Liver (tissue), 9 donors: ENCODE measurements around the gene PLA2G10. TPM values are rescaled to one million over a fixed set of nuclear protein-coding genes. Genes with fewer than 3 reads are reported as not detected.
"Not testable (repeated sequence)": the region's sequence is repeated elsewhere in the genome, so short reads cannot be mapped to it uniquely, and the experiment has no call there.

ENCODE experiments used
- DNase-seq: peaks from one replicate; pipeline ENCODE4 v3.0.0-alpha.2; 2017; ENCODE audit warnings: low spot score
- H3K27ac ChIP-seq, 2 donors: one replicate each; pipeline ENCODE4 v1.7.0; 2013; ENCODE audit warnings: inconsistent platforms in 2 of 2, low read length in 2 of 2, control low read depth in 1 of 2, low read depth in 1 of 2, mild to moderate bottlenecking in 1 of 2
- H3K27me3 ChIP-seq, 4 donors: one replicate each; pipeline versions ENCODE4 v1.6.1 to v1.7.0; 2013; ENCODE audit warnings: low read length in 3 of 4, inconsistent platforms in 1 of 4, mild to moderate bottlenecking in 1 of 4, moderate library complexity in 1 of 4; ENCODE audit not compliant: control insufficient read depth in 4 of 4, insufficient read depth in 4 of 4
- H3K36me3 ChIP-seq, 4 donors: one replicate each; pipeline versions ENCODE4 v1.6.1 to v1.7.0; 2013; ENCODE audit warnings: low read length in 3 of 4, mild to moderate bottlenecking in 3 of 4, low read depth in 1 of 4, moderate library complexity in 1 of 4; ENCODE audit not compliant: control insufficient read depth in 4 of 4, insufficient read depth in 3 of 4
- H3K4me1 ChIP-seq, 4 donors: one replicate each; pipeline versions ENCODE4 v1.6.1 to v1.7.0; 2013; ENCODE audit warnings: low read length in 3 of 4, mild to moderate bottlenecking in 3 of 4, moderate library complexity in 1 of 4; ENCODE audit not compliant: control insufficient read depth in 4 of 4, insufficient read depth in 4 of 4
- H3K4me3 ChIP-seq, 3 donors: one replicate each; pipeline versions ENCODE4 v1.6.1 to v1.7.0; 2013; ENCODE audit warnings: low read length in 3 of 3, control low read depth in 1 of 3, low read depth in 1 of 3, mild to moderate bottlenecking in 1 of 3
- H3K9ac ChIP-seq, 2 donors: one replicate each; pipeline ENCODE4 v1.7.0; 2013; ENCODE audit warnings: low read length in 2 of 2, mild to moderate bottlenecking in 2 of 2, moderate library complexity in 2 of 2, control low read depth in 1 of 2, low read depth in 1 of 2
- H3K9me3 ChIP-seq, 4 donors: one replicate each; pipeline versions ENCODE4 v1.6.1 to v1.7.0; 2013; ENCODE audit warnings: low read length in 3 of 4; ENCODE audit not compliant: control insufficient read depth in 4 of 4
- ATF3 ChIP-seq: IDR thresholded peaks from 2 replicates; pipeline ENCODE4 v1.6.1; 2016; ENCODE audit warnings: antibody characterized with exemption
- FOXA1 ChIP-seq: IDR thresholded peaks from 2 replicates; pipeline ENCODE4 v1.6.1; 2016; ENCODE audit warnings: antibody characterized with exemption
- GABPA ChIP-seq, 2 donors: IDR thresholded peaks in 1 of 2; conservative IDR thresholded peaks in 1 of 2; 2 replicates each; pipeline ENCODE4 v1.6.1; 2016; ENCODE audit warnings: antibody characterized with exemption in 2 of 2, mild to moderate bottlenecking in 1 of 2, moderate library complexity in 1 of 2
- HNF4G ChIP-seq: IDR thresholded peaks from 2 replicates; pipeline ENCODE4 v1.6.1; 2016; ENCODE audit warnings: antibody characterized with exemption
- NR2F2 ChIP-seq: IDR thresholded peaks from 2 replicates; pipeline ENCODE4 v1.6.1; 2016; ENCODE audit warnings: antibody characterized with exemption
- RXRA ChIP-seq, 2 donors: IDR thresholded peaks; 2 replicates each; pipeline ENCODE4 v1.6.1; 2017 to 2018; ENCODE audit warnings: antibody characterized with exemption in 2 of 2, mild to moderate bottlenecking in 1 of 2
- TAF1 ChIP-seq: conservative IDR thresholded peaks from 2 replicates; pipeline ENCODE4 v1.6.1; 2016; ENCODE audit warnings: antibody characterized with exemption, mild to moderate bottlenecking
- YY1 ChIP-seq: IDR thresholded peaks from 2 replicates; pipeline ENCODE4 v1.6.1; 2016; ENCODE audit warnings: antibody characterized with exemption, mild to moderate bottlenecking
- WGBS: extraction: QIAGEN DNeasy Blood & Tissue Kit; methylation state at CpG from one replicate; pipeline ENCODE4 v1.1.7; 2013; 5-methylcytosine and 5-hydroxymethylcytosine counted together
- polyA plus RNA-seq, 2 donors: library from polyadenylated mRNA; stranded (reverse) in 1 of 2; unstranded in 1 of 2; fragments of 200-250 nt in 1 of 2; fragments of >200 nt in 1 of 2; fragmentation: Nextera tagmentation in 1 of 2; extraction: Ambion mirVana in 1 of 2; gene quantifications; one replicate each; pipeline versions ENCODE4 v1.2.1 to v1.2.3, GENCODE V29; 2013 to 2015
- total RNA-seq, 2 donors: library from RNA; depleted of rRNA; stranded (reverse); fragments of >200 nt; gene quantifications; one replicate each; pipeline ENCODE4 v1.2.3, GENCODE V29; 2014
- donor health status: healthy.
- donor health status: healthy.
- donor health status: healthy.
- donor health status: healthy.
- donor health status: healthy.

The PLA2G10 gene
- total and polyA plus RNA-seq, 4 donors: not detected

- H3K4me3 ChIP-seq: no peak overlapping the region
- no peaks in the 10 kb centered on the region for H3K9me3 ChIP-seq
- no peak overlapping the region for H3K9ac ChIP-seq
- peaks cover 6 to 15% (median 13%) of the 10 kb centered on the region in 4 donors for H3K36me3 ChIP-seq
- H3K27me3 ChIP-seq: no peaks in the 10 kb centered on the region
- H3K27ac ChIP-seq: no peak overlapping the region
- no peak for TF ChIP-seq RXRA (IDR thresholded peaks at IDR 0.05)
- no peak for TF ChIP-seq GABPA (IDR thresholded peaks at IDR 0.05 in 1 of 2, conservative IDR thresholded peaks at IDR 0.05 in 1 of 2)
- TF ChIP-seq YY1: no peak
- no peak for TF ChIP-seq NR2F2
- H3K4me1 ChIP-seq: no peaks in the 10 kb centered on the region
- DNase-seq: no peak
- 90% methylated on average over 10 of the region's 10 CpGs for WGBS
Observed at GRCh38 chr16:14640538-14640937, 53.6 kb downstream of the PLA2G10 start.

- not testable (repeated sequence) for H3K9me3 ChIP-seq, H3K27ac ChIP-seq, DNase-seq, H3K36me3 ChIP-seq, H3K27me3 ChIP-seq, H3K9ac ChIP-seq, H3K4me3 ChIP-seq
- H3K4me1 ChIP-seq: peaks cover 6 to 23% (median 12%) of the 10 kb centered on the region in 4 donors
- WGBS: 45% methylated on average over 1 of the region's 1 CpG
Observed at GRCh38 chr16:14636951-14637240, 57.2 kb downstream of the PLA2G10 start.

GRCh38 chr16:14636179-14636950, 57.7 kb downstream of the PLA2G10 start:
- not testable (repeated sequence) for H3K4me3 ChIP-seq, H3K36me3 ChIP-seq, H3K27me3 ChIP-seq, H3K9me3 ChIP-seq, H3K27ac ChIP-seq, H3K9ac ChIP-seq, DNase-seq
- 76% methylated on average over 17 of the region's 17 CpGs for WGBS
- H3K4me1 ChIP-seq: peaks cover 6 to 25% (median 12%) of the 10 kb centered on the region in 4 donors

GRCh38 chr16:14635395-14636165, 58.5 kb downstream of the PLA2G10 start:
- peaks cover 6 to 25% (median 12%) of the 10 kb centered on the region in 4 donors for H3K4me1 ChIP-seq

More at GRCh38 chr16:14635395-14636165, 58.5 kb downstream of the PLA2G10 start:
- no peak overlapping the region for H3K27ac ChIP-seq
- 80% methylated on average over 12 of the region's 12 CpGs for WGBS
- no peak for TF ChIP-seq FOXA1
- TF ChIP-seq HNF4G: no peak
- no peak for TF ChIP-seq ATF3
- TF ChIP-seq TAF1: no peak
- TF ChIP-seq RXRA (IDR thresholded peaks at IDR 0.05): no peak
- H3K9me3 ChIP-seq: no peaks in the 10 kb centered on the region
- no peak for DNase-seq
- no peak overlapping the region for H3K4me3 ChIP-seq
- H3K36me3 ChIP-seq: peaks cover 0 to 2% (median 0%) of the 10 kb centered on the region in 4 donors
- H3K9ac ChIP-seq: no peak overlapping the region
- H3K27me3 ChIP-seq: no peaks in the 10 kb centered on the region
